ENCODE measurements around the gene CCT7. TPM values are rescaled to one million over a fixed set of nuclear protein-coding genes. Genes with fewer than 3 reads are reported as not detected.
"Not testable (repeated sequence)": the region's sequence is repeated elsewhere in the genome, so short reads cannot be mapped to it uniquely, and the experiment has no call there.

CCT7 gene
- polyA plus RNA-seq, 1 donor from 2014 or later = 310 TPM

DNA sequence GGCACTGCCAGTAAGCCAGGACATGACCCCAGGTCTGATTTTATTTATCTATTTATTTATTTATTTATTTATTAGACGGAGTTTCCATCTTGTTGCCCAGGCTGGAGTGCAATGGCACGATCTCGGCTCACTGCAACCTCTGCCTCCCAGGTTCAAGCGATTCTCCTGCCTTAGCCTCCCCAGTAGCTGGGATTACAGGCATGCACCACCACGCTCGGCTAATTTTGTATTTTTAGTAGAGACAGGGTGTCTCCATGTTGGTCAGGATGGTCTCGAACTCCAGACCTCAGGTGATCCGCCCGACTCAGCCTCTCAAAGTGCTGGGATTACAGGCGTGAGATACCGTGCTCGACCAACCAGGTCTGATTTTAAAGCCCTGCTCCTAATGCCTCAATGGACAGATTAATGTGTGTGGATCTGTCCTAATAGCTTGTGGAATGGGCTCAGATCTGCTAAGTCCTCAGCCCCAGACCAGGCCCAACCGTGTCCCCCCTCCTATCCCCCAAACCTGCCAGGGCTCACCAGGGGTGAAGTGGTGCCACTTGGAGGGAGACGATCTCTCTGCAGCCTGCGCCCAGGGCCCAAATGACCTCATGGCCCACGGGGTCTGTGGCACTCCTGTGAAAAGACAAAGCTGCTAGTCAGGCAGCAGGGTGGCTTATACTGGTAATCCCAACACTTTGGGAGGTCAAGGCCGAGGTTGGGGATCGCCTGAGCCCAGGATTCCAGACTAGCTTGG lies 28.8 kb downstream of the CCT7 start:
- not testable (repeated sequence) for H2AFZ ChIP-seq (ENCODE audit: low read depth, low read length); H3F3A ChIP-seq (ENCODE audit: insufficient read depth, low read length, poor library complexity, severe bottlenecking); H3K9ac ChIP-seq (ENCODE audit: low read length); H3K79me2 ChIP-seq (replicated peaks; ENCODE audit: insufficient read depth, low read length); H3K4me2 ChIP-seq (ENCODE audit: low read length); H3K9me3 ChIP-seq (ENCODE audit: low read length); H3K27ac ChIP-seq (ENCODE audit: low read length); H4K20me1 ChIP-seq (ENCODE audit: insufficient read depth); H3K4me3 ChIP-seq (ENCODE audit: low read length); H3K36me3 ChIP-seq (ENCODE audit: insufficient read depth, low read length); H3K27me3 ChIP-seq (ENCODE audit: insufficient read depth, low read depth, low read length); H3K9me2 ChIP-seq (ENCODE audit: insufficient read depth, low read length)

DNA sequence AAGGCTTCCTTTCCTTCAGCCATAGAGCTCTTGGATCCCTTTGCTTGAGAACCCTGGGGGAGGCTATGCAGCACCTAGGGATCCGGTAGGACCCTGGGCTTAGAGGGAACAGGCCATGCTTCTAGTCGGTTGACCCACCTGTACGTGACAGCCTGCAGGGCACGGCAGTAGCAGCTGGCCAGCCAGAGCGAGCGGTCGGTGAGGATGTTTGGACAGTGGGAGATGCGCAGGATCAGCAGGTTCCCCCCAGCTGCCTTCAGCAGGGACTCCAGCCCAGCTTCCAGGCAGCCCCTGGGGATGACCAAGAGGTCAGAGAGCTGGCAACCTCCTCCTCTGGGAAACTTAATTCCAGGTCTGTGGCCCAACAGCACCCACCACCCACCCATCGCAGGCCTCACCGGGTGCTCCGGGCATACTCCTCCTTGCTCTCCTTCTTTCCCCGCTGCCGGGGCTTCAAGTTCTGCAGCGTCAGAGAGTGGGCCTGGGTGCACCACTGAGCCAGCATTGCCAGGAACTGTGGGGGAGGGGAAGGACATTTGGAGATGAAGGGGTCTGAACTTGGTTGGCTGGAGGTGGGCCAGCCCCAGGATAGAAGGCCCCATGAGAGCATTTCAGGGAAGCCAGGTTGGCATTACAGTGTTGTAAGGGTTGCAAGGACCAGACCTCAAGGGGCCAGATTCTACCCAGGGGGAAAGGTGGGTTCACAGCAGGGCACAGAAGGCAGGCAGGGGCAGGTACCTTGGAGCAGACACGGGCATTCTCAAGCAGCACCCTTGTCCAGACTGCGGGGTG lies 29.6 kb downstream of the CCT7 start:
- no peaks in the 10 kb centered on the region for H3F3A ChIP-seq (ENCODE audit: insufficient read depth, low read length, poor library complexity, severe bottlenecking)
- no peak overlapping the region for H3K27ac ChIP-seq (ENCODE audit: low read length)
- H3K27me3 ChIP-seq (ENCODE audit: insufficient read depth, low read depth, low read length) = peaks cover 12% of the 10 kb centered on the region
- no peaks in the 10 kb centered on the region for H3K9me2 ChIP-seq (ENCODE audit: insufficient read depth, low read length)
- no peaks in the 10 kb centered on the region for H3K79me2 ChIP-seq (replicated peaks; ENCODE audit: insufficient read depth, low read length)
- TF ChIP-seq, protein P1, sequence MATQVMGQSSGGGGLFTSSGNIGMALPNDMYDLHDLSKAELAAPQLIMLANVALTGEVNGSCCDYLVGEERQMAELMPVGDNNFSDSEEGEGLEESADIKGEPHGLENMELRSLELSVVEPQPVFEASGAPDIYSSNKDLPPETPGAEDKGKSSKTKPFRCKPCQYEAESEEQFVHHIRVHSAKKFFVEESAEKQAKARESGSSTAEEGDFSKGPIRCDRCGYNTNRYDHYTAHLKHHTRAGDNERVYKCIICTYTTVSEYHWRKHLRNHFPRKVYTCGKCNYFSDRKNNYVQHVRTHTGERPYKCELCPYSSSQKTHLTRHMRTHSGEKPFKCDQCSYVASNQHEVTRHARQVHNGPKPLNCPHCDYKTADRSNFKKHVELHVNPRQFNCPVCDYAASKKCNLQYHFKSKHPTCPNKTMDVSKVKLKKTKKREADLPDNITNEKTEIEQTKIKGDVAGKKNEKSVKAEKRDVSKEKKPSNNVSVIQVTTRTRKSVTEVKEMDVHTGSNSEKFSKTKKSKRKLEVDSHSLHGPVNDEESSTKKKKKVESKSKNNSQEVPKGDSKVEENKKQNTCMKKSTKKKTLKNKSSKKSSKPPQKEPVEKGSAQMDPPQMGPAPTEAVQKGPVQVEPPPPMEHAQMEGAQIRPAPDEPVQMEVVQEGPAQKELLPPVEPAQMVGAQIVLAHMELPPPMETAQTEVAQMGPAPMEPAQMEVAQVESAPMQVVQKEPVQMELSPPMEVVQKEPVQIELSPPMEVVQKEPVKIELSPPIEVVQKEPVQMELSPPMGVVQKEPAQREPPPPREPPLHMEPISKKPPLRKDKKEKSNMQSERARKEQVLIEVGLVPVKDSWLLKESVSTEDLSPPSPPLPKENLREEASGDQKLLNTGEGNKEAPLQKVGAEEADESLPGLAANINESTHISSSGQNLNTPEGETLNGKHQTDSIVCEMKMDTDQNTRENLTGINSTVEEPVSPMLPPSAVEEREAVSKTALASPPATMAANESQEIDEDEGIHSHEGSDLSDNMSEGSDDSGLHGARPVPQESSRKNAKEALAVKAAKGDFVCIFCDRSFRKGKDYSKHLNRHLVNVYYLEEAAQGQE (IDR thresholded peaks at IDR 0.05; ENCODE audit: borderline replicate concordance) = no peak
- TF ChIP-seq EP300 (conservative IDR thresholded peaks at IDR 0.05; ENCODE audit: poor library complexity, severe bottlenecking) = no peak
- TF ChIP-seq, protein P2, sequence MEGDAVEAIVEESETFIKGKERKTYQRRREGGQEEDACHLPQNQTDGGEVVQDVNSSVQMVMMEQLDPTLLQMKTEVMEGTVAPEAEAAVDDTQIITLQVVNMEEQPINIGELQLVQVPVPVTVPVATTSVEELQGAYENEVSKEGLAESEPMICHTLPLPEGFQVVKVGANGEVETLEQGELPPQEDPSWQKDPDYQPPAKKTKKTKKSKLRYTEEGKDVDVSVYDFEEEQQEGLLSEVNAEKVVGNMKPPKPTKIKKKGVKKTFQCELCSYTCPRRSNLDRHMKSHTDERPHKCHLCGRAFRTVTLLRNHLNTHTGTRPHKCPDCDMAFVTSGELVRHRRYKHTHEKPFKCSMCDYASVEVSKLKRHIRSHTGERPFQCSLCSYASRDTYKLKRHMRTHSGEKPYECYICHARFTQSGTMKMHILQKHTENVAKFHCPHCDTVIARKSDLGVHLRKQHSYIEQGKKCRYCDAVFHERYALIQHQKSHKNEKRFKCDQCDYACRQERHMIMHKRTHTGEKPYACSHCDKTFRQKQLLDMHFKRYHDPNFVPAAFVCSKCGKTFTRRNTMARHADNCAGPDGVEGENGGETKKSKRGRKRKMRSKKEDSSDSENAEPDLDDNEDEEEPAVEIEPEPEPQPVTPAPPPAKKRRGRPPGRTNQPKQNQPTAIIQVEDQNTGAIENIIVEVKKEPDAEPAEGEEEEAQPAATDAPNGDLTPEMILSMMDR (IDR thresholded peaks at IDR 0.05; ENCODE audit: poor library complexity, severe bottlenecking) = no peak
- TF ChIP-seq POLR2AphosphoS5 (IDR thresholded peaks at IDR 0.05) = no peak
- TF ChIP-seq SMC3 (conservative IDR thresholded peaks at IDR 0.05; ENCODE audit: poor library complexity) = no peak
- TF ChIP-seq MXI1 (conservative IDR thresholded peaks at IDR 0.05; ENCODE audit: poor library complexity, severe bottlenecking) = no peak
- no peak for TF ChIP-seq EZH2 (IDR thresholded peaks at IDR 0.05; ENCODE audit: borderline replicate concordance, insufficient read depth, low read length, poor library complexity, severe bottlenecking)
- TF ChIP-seq TAF1 (IDR thresholded peaks at IDR 0.05; ENCODE audit: low read depth) = no peak
- no peak for TF ChIP-seq RAD21 (conservative IDR thresholded peaks at IDR 0.05)
- no peak overlapping the region for H2AFZ ChIP-seq (ENCODE audit: low read depth, low read length)
- no peak overlapping the region for H3K4me3 ChIP-seq (ENCODE audit: low read length)
- H3K9me3 ChIP-seq (ENCODE audit: low read length) = no peaks in the 10 kb centered on the region
- no peak overlapping the region for H3K9ac ChIP-seq (ENCODE audit: low read length)
- no peak overlapping the region for H3K4me2 ChIP-seq (ENCODE audit: low read length)
- H4K20me1 ChIP-seq (ENCODE audit: insufficient read depth) = no peaks in the 10 kb centered on the region
- no peaks in the 10 kb centered on the region for H3K36me3 ChIP-seq (ENCODE audit: insufficient read depth, low read length)

Measured in neural cell (in vitro differentiated cells).